ENCODE results near the gene SNAI3.
"Not testable (repeated sequence)": the region's sequence is repeated elsewhere in the genome, so short reads cannot be mapped to it uniquely, and the experiment has no call there.

The SNAI3 gene

DNA sequence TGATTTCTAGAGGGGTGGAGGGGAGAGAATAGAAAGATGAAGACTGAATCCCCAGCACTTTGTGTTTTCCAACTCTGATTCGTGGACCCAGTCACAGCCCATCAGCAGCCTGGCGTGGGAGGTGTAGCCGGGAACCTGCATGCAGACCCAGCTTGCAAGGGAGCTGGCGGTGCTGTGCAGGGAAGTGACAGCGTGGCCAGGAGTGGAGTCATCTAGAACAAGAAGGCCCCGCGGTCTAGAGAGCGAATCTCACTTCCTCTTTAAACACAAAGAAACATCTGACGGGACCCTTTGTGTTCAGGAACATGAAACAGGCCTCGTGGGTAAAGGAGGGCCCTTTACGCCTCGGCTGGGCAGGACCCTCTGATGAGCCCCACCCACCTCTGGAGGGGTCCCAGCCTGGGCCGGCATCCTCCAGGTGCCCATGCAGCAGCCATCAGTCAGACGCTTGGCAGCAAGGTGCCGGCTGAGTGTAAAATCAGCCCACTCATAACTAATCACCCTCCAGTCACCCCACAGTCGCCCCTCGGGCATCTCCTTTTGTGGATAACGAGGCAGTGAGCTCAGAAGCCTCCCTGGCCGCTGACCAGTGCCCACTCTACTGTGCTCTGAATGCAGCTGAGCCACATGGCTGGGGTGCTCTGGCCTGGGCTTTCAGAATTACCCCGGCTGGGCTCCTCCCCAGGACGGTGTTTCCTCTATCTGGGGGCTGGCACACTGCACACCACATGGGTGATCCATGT lies 4.4 kb downstream of the SNAI3 start:
- Mint-ChIP-seq H3K4me1 (peaks cover 23 to 55% of the 10 kb centered on the region in 2 donors), H3K9me3 (no peaks in the 10 kb centered on the region), H3K27me3 (no peaks in the 10 kb centered on the region), H3K4me3 (peak overlapping the region; percentile 62 to 80), H3K36me3 (peaks cover 0 to 8% of the 10 kb centered on the region in 2 donors), H3K27ac (peak overlapping the region; percentile 99)
- ATAC-seq (replicated peaks) (peak; percentile 89), DNase-seq (peak; percentile 87)

DNA sequence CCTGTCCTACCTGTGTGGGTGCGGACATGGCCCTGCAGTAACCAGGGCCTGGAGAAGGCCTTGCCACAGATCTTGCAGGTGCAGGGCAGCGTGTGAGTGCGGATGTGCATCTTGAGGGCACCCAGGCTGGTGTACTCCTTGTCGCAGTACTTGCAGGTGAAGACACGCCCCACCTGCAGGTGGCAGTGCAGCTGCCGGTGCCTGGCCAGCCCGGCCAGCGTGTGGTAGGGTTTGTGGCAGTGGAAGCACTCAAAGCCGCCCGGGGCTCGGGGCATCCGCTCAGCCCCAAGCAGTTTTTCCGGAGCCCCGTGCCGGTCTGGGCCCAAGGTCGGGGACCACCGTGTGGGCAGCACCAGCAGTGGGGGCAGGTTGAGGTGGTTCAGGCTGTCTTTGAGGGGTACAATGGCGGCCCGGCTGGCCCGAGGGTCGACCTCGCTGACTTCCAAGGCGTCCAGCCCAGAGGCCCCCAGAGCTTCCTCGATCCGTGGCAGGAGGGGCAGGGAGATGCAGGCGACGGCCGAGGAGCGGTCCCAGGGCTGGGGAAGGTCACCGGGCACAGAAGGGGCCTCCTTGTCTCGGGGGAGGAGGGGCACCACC lies 5.1 kb downstream of the SNAI3 start:
- peak; percentile 25 to 40 for ATAC-seq (replicated peaks)
- Mint-ChIP-seq H3K4me3 (peak overlapping the region; percentile 62 to 80), H3K36me3 (peaks cover 0 to 13% of the 10 kb centered on the region in 2 donors), H3K4me1 (peaks cover 23 to 52% of the 10 kb centered on the region in 2 donors), H3K9me3 (no peaks in the 10 kb centered on the region), H3K27me3 (no peaks in the 10 kb centered on the region), H3K27ac (peak overlapping the region; percentile 99)
- no peak for DNase-seq

DNA sequence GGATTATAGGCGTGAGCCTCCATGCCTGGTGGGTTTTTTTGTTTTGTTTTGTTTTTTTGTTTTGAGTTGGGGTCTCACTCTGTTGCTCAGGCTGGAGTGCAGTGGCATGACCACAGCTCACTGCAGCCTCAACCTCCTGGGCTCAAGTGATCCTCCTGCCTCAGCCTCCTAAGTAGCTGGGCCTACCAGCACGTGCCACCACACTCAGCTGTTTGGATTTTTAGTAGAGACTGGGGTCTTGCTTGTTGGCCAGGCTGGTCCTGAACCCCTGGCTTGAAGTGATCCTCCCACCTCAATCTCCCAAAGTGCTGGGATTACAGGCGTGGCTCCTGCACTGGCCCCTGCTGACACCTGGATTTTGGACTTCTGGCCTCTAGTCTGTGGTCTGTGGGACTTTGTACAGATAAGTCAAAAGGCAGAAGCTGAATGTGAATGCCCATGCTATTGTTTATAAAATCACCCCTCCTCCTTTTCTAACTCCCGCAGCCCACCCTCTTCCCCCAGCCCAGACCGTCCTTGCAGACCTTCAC lies 5.7 kb downstream of the SNAI3 start:
- peaks cover 23 to 51% of the 10 kb centered on the region in 2 donors for H3K4me1 Mint-ChIP-seq
- H3K36me3 Mint-ChIP-seq = peaks cover 4 to 13% of the 10 kb centered on the region in 2 donors
- H3K27ac Mint-ChIP-seq = no peak overlapping the region
- peak overlapping the region in 1 of 2 donors; percentile 62 for H3K4me3 Mint-ChIP-seq
- H3K9me3 Mint-ChIP-seq = no peaks in the 10 kb centered on the region
- ATAC-seq (replicated peaks) (no peak), DNase-seq (no peak)
- no peaks in the 10 kb centered on the region for H3K27me3 Mint-ChIP-seq

DNA sequence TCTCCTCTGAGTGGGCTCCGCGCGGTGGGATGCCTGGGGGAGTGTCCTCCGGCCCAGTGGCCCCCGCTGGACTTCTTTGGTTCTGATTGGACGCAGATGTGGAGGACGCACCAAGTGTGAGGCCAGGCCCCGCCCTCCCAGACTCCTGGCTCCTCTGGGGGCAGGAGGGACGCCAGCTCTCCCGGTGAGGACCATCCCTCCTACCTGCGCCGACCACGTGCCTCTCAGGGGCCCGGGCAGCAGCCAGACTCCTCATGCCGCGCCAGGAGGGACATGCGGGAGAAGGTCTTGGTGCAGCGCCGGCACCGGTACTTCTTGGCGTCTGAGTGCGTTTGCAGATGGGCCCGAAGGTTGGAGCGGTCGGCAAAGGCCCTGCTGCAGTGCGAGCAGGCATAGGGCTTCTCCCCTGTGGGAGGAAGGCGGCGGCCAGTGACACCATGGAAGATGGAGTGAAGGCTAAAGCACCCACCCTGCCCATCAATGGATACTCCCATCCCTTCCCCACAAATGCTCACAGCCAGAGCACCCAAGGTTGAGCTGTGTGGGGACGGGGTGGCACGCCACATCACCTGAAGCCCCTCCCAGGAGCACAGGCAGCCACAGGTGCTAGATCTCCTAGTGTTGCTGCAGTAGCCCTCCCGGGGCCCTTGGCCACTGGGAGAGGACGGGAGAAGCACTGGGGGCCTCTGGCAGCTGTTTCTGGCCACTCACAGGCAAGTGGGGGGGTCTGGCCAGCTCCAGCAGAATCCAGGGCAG lies 7.9 kb downstream of the SNAI3 start:
- Mint-ChIP-seq H3K27me3 (no peaks in the 10 kb centered on the region), H3K4me3 (no peak overlapping the region), H3K9me3 (no peaks in the 10 kb centered on the region), H3K27ac (no peak overlapping the region), H3K4me1 (peaks cover 19 to 32% of the 10 kb centered on the region in 2 donors), H3K36me3 (peaks cover 19 to 23% of the 10 kb centered on the region in 2 donors)
- DNase-seq = no peak
- no peak for ATAC-seq (replicated peaks)

DNA sequence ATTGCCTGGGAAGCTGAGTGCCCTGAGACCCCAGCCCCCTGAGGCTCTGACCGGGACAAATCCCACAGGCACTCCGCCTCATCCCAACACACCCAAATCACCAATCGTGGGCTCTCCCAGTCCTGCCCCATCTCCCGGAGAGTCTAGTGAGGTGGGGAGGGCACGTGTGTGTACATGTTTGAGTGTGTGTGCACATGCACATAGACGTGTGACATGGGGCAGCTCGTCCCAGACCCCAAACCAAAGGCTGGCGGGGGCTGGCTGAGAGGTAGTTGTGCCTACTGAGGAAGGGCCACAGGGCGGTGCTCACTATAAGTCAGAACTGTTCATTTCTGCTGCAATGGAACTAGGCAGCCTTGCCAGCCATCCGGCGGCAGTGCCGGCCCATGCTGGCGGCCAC lies 8.6 kb downstream of the SNAI3 start:
- no peak overlapping the region for H3K4me3 Mint-ChIP-seq
- no peak for ATAC-seq (replicated peaks)
- H3K36me3 Mint-ChIP-seq = peaks cover 19 to 25% of the 10 kb centered on the region in 2 donors
- no peaks in the 10 kb centered on the region for H3K9me3 Mint-ChIP-seq
- no peak overlapping the region for H3K27ac Mint-ChIP-seq
- H3K4me1 Mint-ChIP-seq = peaks cover 17 to 25% of the 10 kb centered on the region in 2 donors
- DNase-seq = no peak
- H3K27me3 Mint-ChIP-seq = no peaks in the 10 kb centered on the region

DNA sequence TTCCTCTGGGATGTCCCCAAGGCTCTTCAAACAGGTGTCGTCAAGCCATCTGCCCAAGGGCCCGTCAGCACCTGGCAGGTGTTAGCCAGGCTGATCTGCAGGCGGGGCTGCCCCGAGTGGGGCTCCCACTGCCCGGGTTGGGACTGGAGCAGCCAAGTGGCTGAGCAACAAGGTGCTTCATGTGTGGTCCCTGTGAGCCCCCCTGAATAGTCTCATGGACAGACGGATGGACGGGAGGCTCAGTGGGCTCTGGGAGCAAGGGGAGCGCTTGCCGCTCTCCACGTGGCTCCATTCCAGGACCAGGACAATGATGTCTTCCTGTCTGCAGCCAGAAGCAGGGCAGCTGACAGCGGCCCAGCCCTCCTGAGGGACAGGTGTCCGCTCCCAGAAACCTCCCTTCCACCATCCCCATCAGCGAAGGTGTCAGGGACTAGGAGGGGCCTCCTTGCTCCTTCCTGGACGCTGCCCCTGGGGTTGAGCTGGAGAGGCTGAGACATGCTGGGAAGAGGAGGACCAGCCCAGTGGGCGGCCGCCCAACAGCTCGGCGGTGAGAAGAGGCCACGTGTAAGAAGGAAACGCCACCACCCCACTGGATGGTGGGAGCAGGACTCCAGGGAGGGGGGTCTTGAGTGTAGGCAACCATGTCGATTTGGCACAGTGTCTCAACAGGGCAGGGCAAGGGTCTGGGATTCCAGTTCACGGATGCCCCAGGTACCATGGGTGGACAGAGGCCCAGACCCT lies 9.6 kb downstream of the SNAI3 start:
- ATAC-seq (replicated peaks) (no peak), DNase-seq (no peak)
- H3K36me3 Mint-ChIP-seq = peaks cover 19 to 25% of the 10 kb centered on the region in 2 donors
- H3K27me3 Mint-ChIP-seq = no peaks in the 10 kb centered on the region
- no peaks in the 10 kb centered on the region for H3K9me3 Mint-ChIP-seq
- H3K4me1 Mint-ChIP-seq = peaks cover 10 to 15% of the 10 kb centered on the region in 2 donors
- no peak overlapping the region for H3K4me3 Mint-ChIP-seq
- H3K27ac Mint-ChIP-seq = no peak overlapping the region

DNA sequence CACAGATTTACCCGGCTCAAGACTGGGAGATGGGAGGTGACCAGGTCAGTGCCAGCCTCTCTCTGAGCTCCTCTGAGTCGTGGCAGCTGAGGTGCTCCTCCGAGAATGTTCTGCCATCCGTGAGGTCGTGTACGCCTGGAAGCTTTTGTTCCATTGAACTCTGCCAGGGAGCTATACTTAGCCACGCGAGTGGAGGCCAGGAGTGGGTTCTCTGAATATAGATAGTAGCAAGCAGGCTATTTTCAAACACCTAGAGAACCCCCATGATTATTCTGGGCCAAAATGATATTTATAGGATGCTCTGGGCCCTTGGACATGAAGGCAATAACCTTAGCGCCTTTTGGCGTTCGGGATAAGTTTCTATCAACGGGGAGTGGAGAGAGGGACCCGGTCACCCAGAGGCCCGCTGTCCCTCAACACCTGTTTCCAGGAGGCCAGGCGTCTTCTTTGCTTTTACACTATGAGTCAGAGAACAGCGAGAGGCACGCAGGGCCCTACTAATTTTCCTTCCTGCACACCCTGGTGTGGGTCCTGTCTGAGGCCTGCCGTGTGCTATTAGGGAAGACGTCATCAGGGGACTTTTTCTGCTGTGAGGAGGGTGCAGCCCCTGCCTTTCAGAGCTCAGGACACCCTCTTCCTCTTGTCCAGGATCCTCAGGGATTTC lies 12.5 kb downstream of the SNAI3 start:
- no peaks in the 10 kb centered on the region for H3K4me1 Mint-ChIP-seq
- ATAC-seq (replicated peaks) (peak in 1 of 2 donors; percentile 41), DNase-seq (no peak)
- no peaks in the 10 kb centered on the region for H3K9me3 Mint-ChIP-seq
- H3K36me3 Mint-ChIP-seq = peaks cover 22 to 26% of the 10 kb centered on the region in 2 donors
- no peak overlapping the region for H3K4me3 Mint-ChIP-seq
- H3K27me3 Mint-ChIP-seq = no peaks in the 10 kb centered on the region
- peak overlapping the region; percentile 17 for H3K27ac Mint-ChIP-seq

DNA sequence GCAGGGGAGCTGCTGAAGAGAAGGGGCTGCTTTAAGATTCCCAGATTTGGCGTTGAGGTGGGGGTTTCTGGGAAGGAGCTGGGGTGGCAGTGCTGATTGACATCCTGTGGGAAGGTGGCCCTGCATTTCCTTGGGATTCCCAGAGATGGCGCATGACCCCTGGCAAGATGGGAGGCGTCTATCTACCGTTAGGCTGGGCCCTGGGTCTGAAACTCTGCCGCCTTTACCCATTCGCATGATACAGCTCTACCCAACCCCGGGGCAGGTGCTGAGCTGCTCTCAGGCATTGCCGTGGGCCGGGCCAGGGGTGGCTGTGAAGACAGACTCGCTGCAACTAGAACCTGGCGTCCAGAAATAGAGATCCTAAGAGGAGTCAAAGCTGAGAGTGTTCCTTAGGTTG lies 13.5 kb downstream of the SNAI3 start:
- no peaks in the 10 kb centered on the region for H3K9me3 Mint-ChIP-seq
- no peaks in the 10 kb centered on the region for H3K4me1 Mint-ChIP-seq
- no peak for DNase-seq
- H3K27me3 Mint-ChIP-seq = no peaks in the 10 kb centered on the region
- no peak for ATAC-seq (replicated peaks)
- H3K36me3 Mint-ChIP-seq = peaks cover 30 to 31% of the 10 kb centered on the region in 2 donors
- H3K27ac Mint-ChIP-seq = no peak overlapping the region
- no peak overlapping the region for H3K4me3 Mint-ChIP-seq

DNA sequence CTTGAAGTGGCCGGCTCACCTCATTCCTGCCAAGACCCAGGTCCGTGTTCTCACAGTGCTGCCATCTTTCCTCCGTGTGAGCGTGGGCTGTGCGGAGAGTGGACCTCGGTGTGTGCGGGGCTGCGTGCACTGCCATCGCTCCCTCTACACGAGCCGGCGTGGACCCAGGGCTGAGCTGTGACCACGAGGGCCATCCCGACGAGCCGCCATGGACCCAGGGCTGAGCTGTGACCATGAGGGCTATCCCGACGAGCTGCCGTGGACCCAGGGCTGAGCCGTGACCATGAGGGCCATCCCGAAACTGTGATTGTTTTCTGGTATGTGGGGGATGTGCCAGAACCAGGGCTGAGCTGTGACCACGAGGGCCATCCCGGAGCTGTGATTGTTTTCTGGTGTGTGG lies 14.5 kb downstream of the SNAI3 start:
- Mint-ChIP-seq H3K27me3 (no peaks in the 10 kb centered on the region), H3K27ac (no peak overlapping the region), H3K4me1 (peaks cover 2 to 7% of the 10 kb centered on the region in 2 donors), H3K9me3 (no peaks in the 10 kb centered on the region), H3K4me3 (no peak overlapping the region), H3K36me3 (peaks cover 31 to 37% of the 10 kb centered on the region in 2 donors)
- ATAC-seq (replicated peaks) = no peak
- DNase-seq = no peak

DNA sequence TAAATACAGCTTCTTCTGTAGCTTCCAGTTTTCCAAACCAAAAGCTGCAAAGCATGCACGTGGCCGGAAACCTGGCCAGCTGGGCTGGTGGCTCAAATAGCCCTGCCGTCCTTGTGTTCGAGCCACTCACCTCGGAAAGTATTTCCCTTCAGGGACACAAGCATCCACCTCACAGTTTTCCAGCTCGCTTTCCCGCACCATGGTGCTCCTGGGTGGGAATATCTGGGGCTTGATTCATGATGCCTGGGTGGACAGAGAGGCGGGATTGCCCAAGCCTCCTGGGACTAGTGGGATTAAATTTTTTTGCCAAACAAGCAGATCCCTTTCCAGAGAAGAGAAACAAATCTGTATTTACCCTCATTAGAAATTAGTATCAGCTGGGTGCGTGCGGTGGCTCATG lies 16.3 kb downstream of the SNAI3 start:
- H3K9me3 Mint-ChIP-seq = no peaks in the 10 kb centered on the region
- DNase-seq (no peak), ATAC-seq (replicated peaks) (no peak)
- no peaks in the 10 kb centered on the region for H3K27me3 Mint-ChIP-seq
- no peak overlapping the region for H3K4me3 Mint-ChIP-seq
- H3K4me1 Mint-ChIP-seq = peaks cover 4 to 10% of the 10 kb centered on the region in 2 donors
- no peak overlapping the region for H3K27ac Mint-ChIP-seq
- H3K36me3 Mint-ChIP-seq = peaks cover 26 to 38% of the 10 kb centered on the region in 2 donors

DNA sequence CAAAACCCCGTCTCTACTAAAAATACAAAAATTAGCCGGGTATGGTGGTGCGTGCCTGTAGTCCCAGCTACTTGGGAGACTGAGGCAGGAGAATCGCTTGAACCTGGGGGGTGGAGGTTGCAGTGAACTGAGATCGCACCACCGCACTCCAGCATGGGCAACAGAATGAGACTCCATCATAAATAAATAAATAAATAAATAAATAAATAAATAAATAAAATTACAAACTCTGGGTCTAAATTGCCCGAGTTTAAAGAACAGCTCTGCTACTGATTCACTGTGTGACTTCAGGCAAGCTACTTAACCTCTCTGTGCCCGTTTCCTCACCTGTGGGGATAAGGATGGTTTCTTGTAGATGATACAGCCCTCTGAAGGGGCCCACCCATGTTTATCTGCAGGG lies 16.8 kb downstream of the SNAI3 start:
- not testable (repeated sequence) for ATAC-seq (replicated peaks); H3K27ac Mint-ChIP-seq; DNase-seq; H3K9me3 Mint-ChIP-seq; H3K4me3 Mint-ChIP-seq; H3K27me3 Mint-ChIP-seq
- peaks cover 6 to 13% of the 10 kb centered on the region in 2 donors for H3K4me1 Mint-ChIP-seq
- H3K36me3 Mint-ChIP-seq = peaks cover 24 to 36% of the 10 kb centered on the region in 2 donors

DNA sequence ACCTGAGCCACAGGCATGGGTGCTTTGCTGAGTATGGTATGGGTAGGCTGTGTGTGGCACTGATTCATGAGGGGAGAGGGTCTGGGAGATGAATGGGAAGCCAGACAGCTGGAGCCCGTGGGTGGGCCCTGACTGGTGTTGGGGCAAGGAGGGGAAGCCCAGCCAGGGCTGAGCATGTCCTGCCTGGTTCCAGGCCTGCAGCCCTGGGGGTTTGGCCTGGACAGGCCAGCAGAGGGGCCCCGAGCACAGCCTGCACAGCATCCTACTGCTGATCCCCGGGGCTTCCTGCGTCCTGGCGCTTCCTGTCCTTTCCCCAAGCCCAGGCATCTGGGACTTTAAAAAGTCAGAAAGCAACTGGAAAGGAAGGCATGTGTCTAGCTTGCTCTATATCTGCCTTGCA lies 18.8 kb downstream of the SNAI3 start:
- Mint-ChIP-seq H3K9me3 (no peaks in the 10 kb centered on the region), H3K27ac (no peak overlapping the region), H3K4me3 (no peak overlapping the region), H3K27me3 (no peaks in the 10 kb centered on the region), H3K4me1 (peaks cover 9 to 19% of the 10 kb centered on the region in 2 donors), H3K36me3 (peaks cover 20 to 26% of the 10 kb centered on the region in 2 donors)
- ATAC-seq (replicated peaks) = no peak
- no peak for DNase-seq

DNA sequence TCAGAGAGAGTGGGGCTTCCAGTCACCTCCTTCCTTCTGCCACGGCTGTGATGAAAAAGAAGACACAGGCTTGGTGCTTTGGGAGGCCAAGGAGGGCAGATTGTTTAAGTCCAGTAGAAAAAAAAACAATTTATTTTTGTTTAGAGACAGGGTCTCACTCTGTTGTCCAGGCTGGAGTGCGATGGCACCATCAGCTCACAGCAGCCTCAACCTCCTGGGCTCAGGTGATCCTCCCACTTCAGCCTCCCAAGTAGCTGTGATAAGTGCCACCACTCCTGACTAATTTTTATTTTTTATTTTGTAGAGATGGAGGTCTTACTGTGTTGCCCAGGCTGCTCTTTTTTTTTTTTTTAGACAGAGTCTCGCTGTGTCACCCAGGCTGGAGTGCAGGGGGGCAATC lies 20.7 kb downstream of the SNAI3 start:
- Mint-ChIP-seq H3K4me1 (peaks cover 16 to 34% of the 10 kb centered on the region in 2 donors), H3K4me3 (no peak overlapping the region), H3K36me3 (peaks cover 29 to 30% of the 10 kb centered on the region in 2 donors), H3K9me3 (no peaks in the 10 kb centered on the region), H3K27ac (no peak overlapping the region), H3K27me3 (no peaks in the 10 kb centered on the region)
- ATAC-seq (replicated peaks) (no peak), DNase-seq (no peak)

Data from stimulated activated naive B cell treated with anti-CD40 and anti-IgM and Interleukin-4, amounts not matched to agents 10 μg/mL and 1 μg/mL and 100 μg/mL, for 72 hours (primary cell).